DOHH2 (cell line): ENCODE results near the gene ADAM10.

ENCODE experiments used
- EZH2phosphoT487 ChIP-seq: fragments of 200-600 bp; sonication (generic); IDR thresholded peaks from 2 replicates; pipeline ENCODE4 v1.6.1; 2017; ENCODE audit warnings: borderline replicate concordance, mild to moderate bottlenecking, antibody characterized with exemption, low read length, moderate library complexity, mixed read lengths
- TF ChIP-seq, protein P1 (sequence below): fragments of 200-600 bp; sonication (generic); IDR thresholded peaks from one replicate; pipeline ENCODE4 v1.5.1; 2014; ENCODE audit warnings: antibody characterized with exemption, mild to moderate bottlenecking, low read depth, low read length; ENCODE audit not compliant: poor library complexity, severe bottlenecking

DNA sequence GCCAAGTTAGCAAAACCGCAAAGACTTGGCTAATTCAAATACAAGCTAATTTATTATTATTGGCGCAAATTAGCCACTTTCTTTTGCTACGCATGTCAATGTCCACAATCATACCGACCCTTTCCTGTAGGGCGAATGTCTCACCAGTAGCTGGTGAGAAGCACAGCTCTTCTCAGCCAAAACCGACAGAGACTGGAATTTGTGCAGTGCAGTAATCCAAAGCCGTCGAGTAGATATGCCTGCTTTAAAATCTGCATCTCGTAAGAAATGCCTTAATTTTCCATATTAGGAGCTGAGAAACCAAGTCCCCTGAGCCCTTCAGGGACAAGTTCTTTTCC lies 21.0 kb upstream of the ADAM10 start:
- TF ChIP-seq, protein P1, sequence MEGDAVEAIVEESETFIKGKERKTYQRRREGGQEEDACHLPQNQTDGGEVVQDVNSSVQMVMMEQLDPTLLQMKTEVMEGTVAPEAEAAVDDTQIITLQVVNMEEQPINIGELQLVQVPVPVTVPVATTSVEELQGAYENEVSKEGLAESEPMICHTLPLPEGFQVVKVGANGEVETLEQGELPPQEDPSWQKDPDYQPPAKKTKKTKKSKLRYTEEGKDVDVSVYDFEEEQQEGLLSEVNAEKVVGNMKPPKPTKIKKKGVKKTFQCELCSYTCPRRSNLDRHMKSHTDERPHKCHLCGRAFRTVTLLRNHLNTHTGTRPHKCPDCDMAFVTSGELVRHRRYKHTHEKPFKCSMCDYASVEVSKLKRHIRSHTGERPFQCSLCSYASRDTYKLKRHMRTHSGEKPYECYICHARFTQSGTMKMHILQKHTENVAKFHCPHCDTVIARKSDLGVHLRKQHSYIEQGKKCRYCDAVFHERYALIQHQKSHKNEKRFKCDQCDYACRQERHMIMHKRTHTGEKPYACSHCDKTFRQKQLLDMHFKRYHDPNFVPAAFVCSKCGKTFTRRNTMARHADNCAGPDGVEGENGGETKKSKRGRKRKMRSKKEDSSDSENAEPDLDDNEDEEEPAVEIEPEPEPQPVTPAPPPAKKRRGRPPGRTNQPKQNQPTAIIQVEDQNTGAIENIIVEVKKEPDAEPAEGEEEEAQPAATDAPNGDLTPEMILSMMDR, result no peak
- no peak for TF ChIP-seq EZH2phosphoT487
